HEK293 (cell line): Measurements from ENCODE around the gene PDE8B.

ENCODE experiments used
- CTCF ChIA-PET: fragments of 350-600 bp; formaldehyde crosslinking; extraction: SDS; loops from one replicate; lab custom pipeline; 2021; ENCODE audit warnings: antibody characterized with exemption; lab: Yijun Ruan, JAX
- POLR2A ChIA-PET: fragments of 300-600 bp; formaldehyde crosslinking; extraction: SDS; loops from one replicate; lab custom pipeline; 2020; ENCODE audit warnings: antibody characterized with exemption, inconsistent platforms; lab: Yijun Ruan, JAX
- H3K27ac ChIP-seq: fragments of 200-500 bp; sonication (Bioruptor generic); 2 replicates; pipeline ENCODE4 v1.5.1; 2014; ENCODE audit warnings: low read depth, low read length, control low read depth, inconsistent platforms; ENCODE audit errors: extremely low read depth
- H3K36me3 ChIP-seq, 2 experiments: fragments of 200-500 bp in 1 of 2; sonication (Bioruptor generic) in 1 of 2; 1 replicate in 1 of 2; 2 replicates in 1 of 2; pipeline ENCODE4 v1.5.1; 2014 to 2017; ENCODE audit warnings: inconsistent platforms in 2 of 2, low read length in 2 of 2; ENCODE audit not compliant: control insufficient read depth in 2 of 2, insufficient read depth in 1 of 2
- H3K4me1 ChIP-seq: fragments of 200-500 bp; sonication (Bioruptor generic); 2 replicates; pipeline ENCODE4 v1.5.1; 2014; ENCODE audit warnings: mild to moderate bottlenecking, low read length, inconsistent platforms; ENCODE audit not compliant: control insufficient read depth, insufficient read depth
- H3K4me3 ChIP-seq: 2 replicates; pipeline ENCODE4 v1.5.1; 2011; ENCODE audit warnings: low read depth, mild to moderate bottlenecking, control low read depth, low read length, moderate library complexity
- H3K9me3 ChIP-seq: fragments of 200-500 bp; sonication (Bioruptor generic); 2 replicates; pipeline ENCODE4 v1.5.1; 2014; ENCODE audit warnings: low read depth, low read length, inconsistent platforms; ENCODE audit not compliant: control insufficient read depth, insufficient read depth
- FEZF1 ChIP-seq: fragments of 450-650 bp; formaldehyde crosslinking; IDR thresholded peaks from 2 replicates; pipeline ENCODE4 v1.5.1; 2016; ENCODE audit warnings: missing biosample characterization, missing genetic modification characterization
- GLIS2 ChIP-seq: fragments of 450-650 bp; formaldehyde crosslinking; IDR thresholded peaks from 2 replicates; pipeline ENCODE4 v1.5.1; 2016; ENCODE audit warnings: missing biosample characterization, missing genetic modification characterization
- KLF9 ChIP-seq: fragments of 450-650 bp; formaldehyde crosslinking; IDR thresholded peaks from 2 replicates; pipeline ENCODE4 v1.5.1; 2016; ENCODE audit warnings: missing biosample characterization, missing genetic modification characterization, low read depth
- PRDM6 ChIP-seq: fragments of 450-650 bp; formaldehyde crosslinking; IDR thresholded peaks from 2 replicates; pipeline ENCODE4 v1.5.1; 2017; ENCODE audit warnings: missing biosample characterization, missing genetic modification characterization
- ZFHX2 ChIP-seq: fragments of 450-650 bp; formaldehyde crosslinking; conservative IDR thresholded peaks from 2 replicates; pipeline ENCODE4 v1.5.1; 2016; ENCODE audit warnings: missing biosample characterization, missing genetic modification characterization
- ZNF121 ChIP-seq: fragments of 450-650 bp; formaldehyde crosslinking; IDR thresholded peaks from 2 replicates; pipeline ENCODE4 v1.5.1; 2016; ENCODE audit warnings: missing biosample characterization, missing genetic modification characterization
- ZNF140 ChIP-seq: fragments of 450-650 bp; formaldehyde crosslinking; IDR thresholded peaks from 2 replicates; pipeline ENCODE4 v1.5.1; 2016; ENCODE audit warnings: missing biosample characterization, missing genetic modification characterization
- ZNF157 ChIP-seq: fragments of 450-650 bp; formaldehyde crosslinking; IDR thresholded peaks from 2 replicates; pipeline ENCODE4 v1.5.1; 2016; ENCODE audit warnings: missing biosample characterization, missing genetic modification characterization
- ZNF248 ChIP-seq: fragments of 450-650 bp; formaldehyde crosslinking; IDR thresholded peaks from 2 replicates; pipeline ENCODE4 v1.5.1; 2017; ENCODE audit warnings: missing biosample characterization, missing genetic modification characterization
- ZNF335 ChIP-seq: fragments of 450-650 bp; formaldehyde crosslinking; conservative IDR thresholded peaks from 2 replicates; pipeline ENCODE4 v1.5.1; 2016; ENCODE audit warnings: missing biosample characterization, missing genetic modification characterization
- ZNF366 ChIP-seq: fragments of 450-650 bp; formaldehyde crosslinking; conservative IDR thresholded peaks from 2 replicates; pipeline ENCODE4 v1.5.1; 2016; ENCODE audit warnings: missing biosample characterization, missing genetic modification characterization
- ZNF416 ChIP-seq: fragments of 450-650 bp; formaldehyde crosslinking; IDR thresholded peaks from 2 replicates; pipeline ENCODE4 v1.5.1; 2016; ENCODE audit warnings: missing biosample characterization, missing genetic modification characterization
- ZNF473 ChIP-seq: fragments of 450-650 bp; formaldehyde crosslinking; IDR thresholded peaks from 2 replicates; pipeline ENCODE4 v1.5.1; 2017; ENCODE audit warnings: missing biosample characterization, missing genetic modification characterization
- ZNF548 ChIP-seq: fragments of 450-650 bp; formaldehyde crosslinking; IDR thresholded peaks from 2 replicates; pipeline ENCODE4 v1.5.1; 2016; ENCODE audit warnings: missing biosample characterization, missing genetic modification characterization
- ZNF610 ChIP-seq: fragments of 450-650 bp; formaldehyde crosslinking; IDR thresholded peaks from 2 replicates; pipeline ENCODE4 v1.5.1; 2016; ENCODE audit warnings: missing biosample characterization, missing genetic modification characterization, borderline replicate concordance
- ZNF654 ChIP-seq: fragments of 450-650 bp; formaldehyde crosslinking; IDR thresholded peaks from 2 replicates; pipeline ENCODE4 v1.5.1; 2016; ENCODE audit warnings: low read depth, missing biosample characterization, missing genetic modification characterization
- ZNF658 ChIP-seq: fragments of 450-650 bp; formaldehyde crosslinking; IDR thresholded peaks from 2 replicates; pipeline ENCODE4; 2016; ENCODE audit warnings: missing biosample characterization, missing genetic modification characterization
- ZNF843 ChIP-seq: fragments of 450-650 bp; formaldehyde crosslinking; IDR thresholded peaks from 2 replicates; pipeline ENCODE4 v1.5.1; 2016; ENCODE audit warnings: missing biosample characterization, missing genetic modification characterization
- ZSCAN5A ChIP-seq: fragments of 450-650 bp; formaldehyde crosslinking; IDR thresholded peaks from 2 replicates; pipeline ENCODE4 v1.5.1; 2016; ENCODE audit warnings: missing biosample characterization, missing genetic modification characterization
- ZXDB ChIP-seq: fragments of 450-650 bp; formaldehyde crosslinking; IDR thresholded peaks from 2 replicates; pipeline ENCODE4 v1.5.1; 2016; ENCODE audit warnings: missing biosample characterization, missing genetic modification characterization
- TF ChIP-seq, protein P1 (sequence below): fragments of 450-650 bp; formaldehyde crosslinking; IDR thresholded peaks from 2 replicates; pipeline ENCODE4 v1.5.1; 2016; ENCODE audit warnings: missing biosample characterization, missing genetic modification characterization
- TF ChIP-seq, protein P2 (sequence below): fragments of 450-650 bp; formaldehyde crosslinking; IDR thresholded peaks from 2 replicates; pipeline ENCODE4 v1.5.1; 2017; ENCODE audit warnings: missing biosample characterization, missing genetic modification characterization
- TF ChIP-seq, protein P3 (sequence below): fragments of 450-650 bp; formaldehyde crosslinking; IDR thresholded peaks from 2 replicates; pipeline ENCODE4 v1.5.1; 2016; ENCODE audit warnings: missing biosample characterization, missing genetic modification characterization
- TF ChIP-seq, protein P4 (sequence below): fragments of 450-650 bp; formaldehyde crosslinking; IDR thresholded peaks from 2 replicates; pipeline ENCODE4 v1.5.1; 2016; ENCODE audit warnings: missing biosample characterization, missing genetic modification characterization

PDE8B gene

DNA sequence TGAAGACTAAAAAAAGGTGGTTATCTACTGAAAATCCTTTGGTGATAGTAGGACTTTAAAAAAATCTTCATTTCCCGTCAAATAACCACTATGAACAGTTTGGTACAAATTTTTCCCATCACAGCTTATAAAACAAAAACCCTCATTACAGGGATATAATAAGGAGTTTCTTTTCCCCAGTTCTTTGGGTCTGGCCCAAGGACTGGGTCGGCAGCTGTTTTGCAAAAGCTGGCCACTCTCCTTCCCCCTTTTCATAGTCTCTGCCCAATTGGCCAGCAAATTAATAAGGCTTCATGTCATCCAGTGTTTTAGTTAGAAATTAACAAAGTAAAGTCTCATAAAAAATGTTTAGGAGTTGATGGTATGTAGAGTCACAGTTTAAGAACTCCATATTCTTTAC lies 47.0 kb upstream of the PDE8B start:
- TF ChIP-seq ZNF335 (tag by site-specific recombination): no peak
- TF ChIP-seq, protein P1, sequence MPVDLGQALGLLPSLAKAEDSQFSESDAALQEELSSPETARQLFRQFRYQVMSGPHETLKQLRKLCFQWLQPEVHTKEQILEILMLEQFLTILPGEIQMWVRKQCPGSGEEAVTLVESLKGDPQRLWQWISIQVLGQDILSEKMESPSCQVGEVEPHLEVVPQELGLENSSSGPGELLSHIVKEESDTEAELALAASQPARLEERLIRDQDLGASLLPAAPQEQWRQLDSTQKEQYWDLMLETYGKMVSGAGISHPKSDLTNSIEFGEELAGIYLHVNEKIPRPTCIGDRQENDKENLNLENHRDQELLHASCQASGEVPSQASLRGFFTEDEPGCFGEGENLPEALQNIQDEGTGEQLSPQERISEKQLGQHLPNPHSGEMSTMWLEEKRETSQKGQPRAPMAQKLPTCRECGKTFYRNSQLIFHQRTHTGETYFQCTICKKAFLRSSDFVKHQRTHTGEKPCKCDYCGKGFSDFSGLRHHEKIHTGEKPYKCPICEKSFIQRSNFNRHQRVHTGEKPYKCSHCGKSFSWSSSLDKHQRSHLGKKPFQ (tag by site-specific recombination): no peak
- TF ChIP-seq FEZF1 (tag by site-specific recombination): no peak
- TF ChIP-seq ZNF157: no peak
- TF ChIP-seq ZNF610 (tag by site-specific recombination): no peak
- TF ChIP-seq, protein P2, sequence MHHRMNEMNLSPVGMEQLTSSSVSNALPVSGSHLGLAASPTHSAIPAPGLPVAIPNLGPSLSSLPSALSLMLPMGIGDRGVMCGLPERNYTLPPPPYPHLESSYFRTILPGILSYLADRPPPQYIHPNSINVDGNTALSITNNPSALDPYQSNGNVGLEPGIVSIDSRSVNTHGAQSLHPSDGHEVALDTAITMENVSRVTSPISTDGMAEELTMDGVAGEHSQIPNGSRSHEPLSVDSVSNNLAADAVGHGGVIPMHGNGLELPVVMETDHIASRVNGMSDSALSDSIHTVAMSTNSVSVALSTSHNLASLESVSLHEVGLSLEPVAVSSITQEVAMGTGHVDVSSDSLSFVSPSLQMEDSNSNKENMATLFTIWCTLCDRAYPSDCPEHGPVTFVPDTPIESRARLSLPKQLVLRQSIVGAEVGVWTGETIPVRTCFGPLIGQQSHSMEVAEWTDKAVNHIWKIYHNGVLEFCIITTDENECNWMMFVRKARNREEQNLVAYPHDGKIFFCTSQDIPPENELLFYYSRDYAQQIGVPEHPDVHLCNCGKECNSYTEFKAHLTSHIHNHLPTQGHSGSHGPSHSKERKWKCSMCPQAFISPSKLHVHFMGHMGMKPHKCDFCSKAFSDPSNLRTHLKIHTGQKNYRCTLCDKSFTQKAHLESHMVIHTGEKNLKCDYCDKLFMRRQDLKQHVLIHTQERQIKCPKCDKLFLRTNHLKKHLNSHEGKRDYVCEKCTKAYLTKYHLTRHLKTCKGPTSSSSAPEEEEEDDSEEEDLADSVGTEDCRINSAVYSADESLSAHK (tag by site-specific recombination): no peak
- TF ChIP-seq ZNF473: no peak
- no peak for TF ChIP-seq ZFHX2 (tag by site-specific recombination)
- TF ChIP-seq ZSCAN5A: no peak
- no peak for TF ChIP-seq ZXDB (tag by site-specific recombination)
- no peak for TF ChIP-seq GLIS2 (tag by site-specific recombination)
- TF ChIP-seq ZNF416: no peak
- TF ChIP-seq, protein P3, sequence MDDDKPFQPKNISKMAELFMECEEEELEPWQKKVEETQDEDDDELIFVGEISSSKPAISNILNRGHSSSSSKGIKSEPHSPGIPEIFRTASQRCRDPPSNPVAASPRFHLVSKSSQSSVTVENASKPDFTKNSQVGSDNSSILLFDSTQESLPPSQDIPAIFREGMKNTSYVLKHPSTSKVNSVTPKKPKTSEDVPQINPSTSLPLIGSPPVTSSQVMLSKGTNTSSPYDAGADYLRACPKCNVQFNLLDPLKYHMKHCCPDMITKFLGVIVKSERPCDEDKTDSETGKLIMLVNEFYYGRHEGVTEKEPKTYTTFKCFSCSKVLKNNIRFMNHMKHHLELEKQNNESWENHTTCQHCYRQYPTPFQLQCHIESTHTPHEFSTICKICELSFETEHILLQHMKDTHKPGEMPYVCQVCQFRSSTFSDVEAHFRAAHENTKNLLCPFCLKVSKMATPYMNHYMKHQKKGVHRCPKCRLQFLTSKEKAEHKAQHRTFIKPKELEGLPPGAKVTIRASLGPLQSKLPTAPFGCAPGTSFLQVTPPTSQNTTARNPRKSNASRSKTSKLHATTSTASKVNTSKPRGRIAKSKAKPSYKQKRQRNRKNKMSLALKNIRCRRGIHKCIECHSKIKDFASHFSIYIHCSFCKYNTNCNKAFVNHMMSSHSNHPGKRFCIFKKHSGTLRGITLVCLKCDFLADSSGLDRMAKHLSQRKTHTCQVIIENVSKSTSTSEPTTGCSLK (tag by site-specific recombination): no peak
- no peak for TF ChIP-seq ZNF843 (tag by site-specific recombination)
- TF ChIP-seq KLF9 (tag by site-specific recombination): no peak
- no peak for TF ChIP-seq ZNF140
- no peak for TF ChIP-seq ZNF248 (tag by site-specific recombination)
- TF ChIP-seq ZNF366 (tag by site-specific recombination): no peak
- no peak for TF ChIP-seq ZNF121 (tag by site-specific recombination)
- H3K4me3 ChIP-seq: no peak overlapping the region
- POLR2A ChIA-PET: no interaction called here
- CTCF ChIA-PET: interaction anchor here (0.6 to 1.0 kb wide), 4 partner anchors 19 to 295 kb away, joined by 3 to 6 read pairs (median 4); no protein-coding TSS in a partner anchor
- H3K4me1 ChIP-seq: 0 out of 2 replicates have a peak, but pooled peaks cover 2% of the 10 kb centered on the region
- no peaks in the 10 kb centered on the region for H3K36me3 ChIP-seq
- no peaks in the 10 kb centered on the region for H3K9me3 ChIP-seq
- no peak overlapping the region for H3K27ac ChIP-seq

DNA sequence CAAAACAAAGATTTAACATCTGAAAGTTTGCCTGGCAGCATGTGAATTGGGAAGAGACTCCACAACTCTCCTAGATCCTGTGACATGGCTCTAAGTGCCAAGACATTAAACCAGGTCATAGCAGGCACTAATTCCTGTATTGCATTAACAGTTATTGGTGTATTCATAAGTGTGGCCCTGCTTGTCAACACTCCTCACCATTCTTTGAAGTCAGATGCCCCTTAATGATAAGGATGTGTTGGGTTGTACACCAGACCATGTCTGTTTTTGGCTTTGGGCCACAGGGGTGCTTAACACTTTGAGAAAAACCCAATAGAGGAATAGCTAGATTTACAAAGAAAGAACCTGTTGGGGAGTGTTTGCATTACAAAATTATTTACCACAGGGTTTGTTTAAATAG lies 43.4 kb upstream of the PDE8B start:
- no peak overlapping the region for H3K27ac ChIP-seq
- H3K36me3 ChIP-seq: no peaks in the 10 kb centered on the region
- H3K4me3 ChIP-seq: no peak overlapping the region
- CTCF ChIA-PET: interaction anchor here (1.4 kb wide), 1 partner anchor 15 kb away, joined by 3 read pairs; no protein-coding TSS in a partner anchor
- POLR2A ChIA-PET: no interaction called here
- peaks cover 10% of the 10 kb centered on the region for H3K4me1 ChIP-seq
- no peaks in the 10 kb centered on the region for H3K9me3 ChIP-seq
- TF ChIP-seq ZNF658 (tag by site-specific recombination): no peak
- TF ChIP-seq ZNF654 (tag by site-specific recombination): no peak
- no peak for TF ChIP-seq ZNF335 (tag by site-specific recombination)
- no peak for TF ChIP-seq ZNF548 (tag by site-specific recombination)
- no peak for TF ChIP-seq PRDM6 (tag by site-specific recombination)
- TF ChIP-seq, protein P4, sequence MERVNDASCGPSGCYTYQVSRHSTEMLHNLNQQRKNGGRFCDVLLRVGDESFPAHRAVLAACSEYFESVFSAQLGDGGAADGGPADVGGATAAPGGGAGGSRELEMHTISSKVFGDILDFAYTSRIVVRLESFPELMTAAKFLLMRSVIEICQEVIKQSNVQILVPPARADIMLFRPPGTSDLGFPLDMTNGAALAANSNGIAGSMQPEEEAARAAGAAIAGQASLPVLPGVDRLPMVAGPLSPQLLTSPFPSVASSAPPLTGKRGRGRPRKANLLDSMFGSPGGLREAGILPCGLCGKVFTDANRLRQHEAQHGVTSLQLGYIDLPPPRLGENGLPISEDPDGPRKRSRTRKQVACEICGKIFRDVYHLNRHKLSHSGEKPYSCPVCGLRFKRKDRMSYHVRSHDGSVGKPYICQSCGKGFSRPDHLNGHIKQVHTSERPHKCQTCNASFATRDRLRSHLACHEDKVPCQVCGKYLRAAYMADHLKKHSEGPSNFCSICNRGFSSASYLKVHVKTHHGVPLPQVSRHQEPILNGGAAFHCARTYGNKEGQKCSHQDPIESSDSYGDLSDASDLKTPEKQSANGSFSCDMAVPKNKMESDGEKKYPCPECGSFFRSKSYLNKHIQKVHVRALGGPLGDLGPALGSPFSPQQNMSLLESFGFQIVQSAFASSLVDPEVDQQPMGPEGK (tag by site-specific recombination): no peak
